MM.1S (cell line): ENCODE measurements around the gene KYAT1.

Source experiments
- DNase-seq: peaks from one replicate; pipeline ENCODE4 v3.0.0-alpha.2; 2015
- H2AFZ ChIP-seq: fragments of 300-600 bp; sonication (generic); 2 replicates; pipeline ENCODE4 v1.6.0; 2016; ENCODE audit warnings: antibody characterized with exemption, low read length
- H3F3A ChIP-seq: fragments of 300-600 bp; sonication (generic); 2 replicates; pipeline ENCODE4 v1.6.1; 2016; ENCODE audit warnings: mild to moderate bottlenecking, antibody characterized with exemption, low read length, moderate library complexity, mixed read lengths; ENCODE audit not compliant: insufficient read depth
- H3K27ac ChIP-seq: fragments of 300-600 bp; sonication (generic); 2 replicates; pipeline ENCODE4 v1.5.1; 2016; ENCODE audit warnings: mild to moderate bottlenecking, low read length
- H3K27me3 ChIP-seq: fragments of 300-600 bp; sonication (generic); replicated peaks from 2 replicates; pipeline ENCODE4 v1.6.0; 2016; ENCODE audit warnings: low read length; ENCODE audit not compliant: insufficient read depth
- H3K36me3 ChIP-seq: fragments of 300-600 bp; sonication (generic); replicated peaks from 2 replicates; pipeline ENCODE4 v1.6.1; 2016; ENCODE audit warnings: mild to moderate bottlenecking, low read length, mixed read lengths; ENCODE audit not compliant: insufficient read depth
- H3K4me1 ChIP-seq: fragments of 300-600 bp; sonication (generic); 2 replicates; pipeline ENCODE4 v1.6.1; 2016; ENCODE audit warnings: low read length, mixed read lengths
- H3K4me2 ChIP-seq: fragments of 300-600 bp; sonication (generic); 2 replicates; pipeline ENCODE4 v1.6.0; 2016; ENCODE audit warnings: low read depth, low read length
- H3K4me3 ChIP-seq: fragments of 300-600 bp; sonication (generic); 2 replicates; pipeline ENCODE4 v1.5.1; 2016; ENCODE audit warnings: low read length, mixed read lengths
- H3K79me2 ChIP-seq: fragments of 300-600 bp; sonication (generic); 2 replicates; pipeline ENCODE4 v1.6.1; 2016; ENCODE audit warnings: mixed run types, low read length, mixed read lengths
- H3K9ac ChIP-seq: fragments of 300-600 bp; sonication (generic); 2 replicates; pipeline ENCODE4 v1.6.1; 2016; ENCODE audit warnings: low read length, mixed read lengths
- H3K9me2 ChIP-seq: fragments of 300-600 bp; sonication (generic); replicated peaks from 2 replicates; pipeline ENCODE4 v1.6.1; 2016; ENCODE audit warnings: mild to moderate bottlenecking, low read length, mixed read lengths; ENCODE audit not compliant: insufficient read depth
- H3K9me3 ChIP-seq: fragments of 300-600 bp; sonication (generic); replicated peaks from 2 replicates; pipeline ENCODE4 v1.6.1; 2016; ENCODE audit warnings: mild to moderate bottlenecking, low read length, mixed read lengths; ENCODE audit not compliant: insufficient read depth
- H4K20me1 ChIP-seq: fragments of 300-600 bp; sonication (generic); 2 replicates; pipeline ENCODE4 v1.6.1; 2016; ENCODE audit warnings: mild to moderate bottlenecking, low read length, moderate library complexity, mixed read lengths; ENCODE audit not compliant: insufficient read depth
- EZH2 ChIP-seq: fragments of 300-600 bp; sonication (generic); optimal IDR thresholded peaks from 2 replicates; pipeline ENCODE3; 2017; ENCODE audit warnings: low read depth, mild to moderate bottlenecking, antibody characterized with exemption, low read length, mixed read lengths
- EZH2phosphoT487 ChIP-seq: fragments of 300-600 bp; sonication (generic); IDR thresholded peaks from 2 replicates; pipeline ENCODE4 v1.6.1; 2018; ENCODE audit warnings: antibody characterized with exemption, low read length
- TF ChIP-seq, protein P1 (sequence below): fragments of 300-600 bp; sonication (generic); IDR thresholded peaks from 2 replicates; pipeline ENCODE4 v1.5.1; 2016; ENCODE audit warnings: antibody characterized with exemption, low read length, mixed read lengths

Gene KYAT1

DNA sequence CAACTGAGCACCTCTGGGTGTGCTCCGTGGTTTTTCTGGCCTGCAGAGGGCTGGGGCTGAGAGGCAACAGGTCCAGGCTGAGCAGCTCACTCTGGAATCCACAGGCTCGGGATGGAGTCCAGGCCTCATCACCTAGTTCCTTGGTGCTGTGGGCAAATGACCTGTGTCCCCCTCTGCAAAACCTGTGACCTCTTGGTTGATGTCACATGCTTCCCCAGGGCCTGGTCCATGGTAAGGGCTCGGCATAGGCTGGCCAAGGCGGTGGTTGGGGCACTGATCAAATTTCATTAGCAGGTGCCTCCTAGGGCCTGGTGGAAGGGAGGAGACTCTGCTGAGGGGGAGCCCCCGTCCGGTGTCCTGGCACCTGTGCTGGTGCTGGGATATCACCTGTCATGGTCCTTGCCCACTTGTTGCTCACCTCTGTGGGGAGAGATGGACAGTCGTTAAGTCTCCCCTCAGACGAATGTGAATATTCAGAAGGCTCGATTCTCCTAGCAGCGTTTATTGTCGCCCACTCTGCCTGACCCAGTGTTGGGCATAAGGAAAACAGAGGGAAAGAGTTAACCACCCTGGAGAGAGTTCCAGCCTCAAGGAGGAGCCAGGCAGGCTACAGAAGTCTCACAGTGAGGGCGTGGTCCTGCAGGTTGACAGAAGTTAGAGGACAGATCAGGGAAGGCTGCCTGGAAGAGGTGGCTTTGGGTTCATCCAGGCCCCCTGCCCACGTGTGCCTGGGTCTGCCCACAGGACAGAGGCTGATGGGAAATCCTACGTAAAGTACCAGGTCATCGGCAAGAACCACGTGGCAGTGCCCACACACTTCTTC is 60.0 kb downstream of the KYAT1 start:
- Histone ChIP-seq H3K36me3 (no peaks in the 10 kb centered on the region; the same call in 1 of the 2 replicates), H2AFZ (no peak overlapping the region), H3K4me2 (no peak overlapping the region), H3K4me3 (no peak overlapping the region), H3K79me2 (peaks cover 7% of the 10 kb centered on the region), H3K9ac (no peak overlapping the region), H3K9me3 (no peaks in the 10 kb centered on the region), H3K4me1 (peaks cover 6% of the 10 kb centered on the region; the same call in 1 of the 2 replicates), H3K27me3 (no peaks in the 10 kb centered on the region), H3F3A (no peaks in the 10 kb centered on the region), H3K9me2 (no peaks in the 10 kb centered on the region), H4K20me1 (no peaks in the 10 kb centered on the region), H3K27ac (no peak overlapping the region)
- TF ChIP-seq, protein P1, sequence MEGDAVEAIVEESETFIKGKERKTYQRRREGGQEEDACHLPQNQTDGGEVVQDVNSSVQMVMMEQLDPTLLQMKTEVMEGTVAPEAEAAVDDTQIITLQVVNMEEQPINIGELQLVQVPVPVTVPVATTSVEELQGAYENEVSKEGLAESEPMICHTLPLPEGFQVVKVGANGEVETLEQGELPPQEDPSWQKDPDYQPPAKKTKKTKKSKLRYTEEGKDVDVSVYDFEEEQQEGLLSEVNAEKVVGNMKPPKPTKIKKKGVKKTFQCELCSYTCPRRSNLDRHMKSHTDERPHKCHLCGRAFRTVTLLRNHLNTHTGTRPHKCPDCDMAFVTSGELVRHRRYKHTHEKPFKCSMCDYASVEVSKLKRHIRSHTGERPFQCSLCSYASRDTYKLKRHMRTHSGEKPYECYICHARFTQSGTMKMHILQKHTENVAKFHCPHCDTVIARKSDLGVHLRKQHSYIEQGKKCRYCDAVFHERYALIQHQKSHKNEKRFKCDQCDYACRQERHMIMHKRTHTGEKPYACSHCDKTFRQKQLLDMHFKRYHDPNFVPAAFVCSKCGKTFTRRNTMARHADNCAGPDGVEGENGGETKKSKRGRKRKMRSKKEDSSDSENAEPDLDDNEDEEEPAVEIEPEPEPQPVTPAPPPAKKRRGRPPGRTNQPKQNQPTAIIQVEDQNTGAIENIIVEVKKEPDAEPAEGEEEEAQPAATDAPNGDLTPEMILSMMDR = no peak
- no peak for TF ChIP-seq EZH2
- DNase-seq = no peak

DNA sequence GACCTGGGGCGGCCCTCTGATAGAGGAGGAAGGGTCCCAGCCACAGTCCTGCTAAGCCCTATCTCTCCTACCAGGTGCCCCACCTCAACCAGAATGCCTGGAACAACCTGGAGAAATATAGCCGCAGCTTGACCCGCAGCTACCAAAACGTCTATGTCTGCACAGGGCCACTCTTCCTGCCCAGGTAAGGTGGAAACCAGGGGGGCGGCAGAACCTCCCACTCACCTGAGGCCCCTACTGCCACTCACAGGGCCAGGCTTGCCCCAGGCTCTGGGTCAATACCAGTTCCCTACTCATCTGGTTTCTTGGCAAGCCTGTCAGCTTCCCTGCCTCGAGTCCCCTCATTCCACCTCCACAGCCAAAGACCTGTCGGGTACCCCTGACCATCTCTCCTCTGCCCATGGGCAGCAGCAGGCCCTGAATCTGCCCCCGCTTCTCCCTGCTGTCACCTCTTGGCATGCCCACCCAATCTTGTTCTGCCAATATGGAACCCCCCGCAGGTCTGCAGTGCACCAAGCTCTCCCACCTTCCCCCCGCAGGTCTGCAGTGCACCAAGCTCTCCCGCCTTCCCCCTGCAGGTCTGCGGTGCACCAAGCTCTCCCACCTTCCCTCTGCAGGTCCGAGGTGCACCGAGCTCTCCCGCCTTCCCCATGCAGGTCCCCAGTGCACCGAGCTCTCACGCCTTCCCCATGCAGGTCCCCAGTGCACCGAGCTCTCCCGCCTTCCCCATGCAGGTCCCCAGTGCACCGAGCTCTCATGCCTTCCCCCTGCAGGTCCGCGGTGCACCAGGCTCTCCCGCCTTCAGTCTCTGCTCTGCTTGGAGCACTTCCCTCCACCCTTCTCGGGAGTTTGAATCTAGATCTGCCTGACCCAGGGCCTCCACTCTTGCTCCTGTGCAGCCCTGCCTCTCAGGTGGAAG is 60.8 kb downstream of the KYAT1 start:
- H2AFZ ChIP-seq = no peak overlapping the region
- peaks cover 6% of the 10 kb centered on the region; the same call in 1 of the 2 replicates for H3K4me1 ChIP-seq
- no peak overlapping the region for H3K9ac ChIP-seq
- H3K27ac ChIP-seq = no peak overlapping the region
- no peak overlapping the region for H3K4me2 ChIP-seq
- no peak overlapping the region for H3K4me3 ChIP-seq
- TF ChIP-seq EZH2 (no peak), EZH2phosphoT487 (no peak)
- TF ChIP-seq, protein P1 = no peak
- peaks cover 7% of the 10 kb centered on the region for H3K79me2 ChIP-seq
- no peaks in the 10 kb centered on the region for H3K27me3 ChIP-seq
- H3F3A ChIP-seq = no peaks in the 10 kb centered on the region
- no peaks in the 10 kb centered on the region for H4K20me1 ChIP-seq
- no peaks in the 10 kb centered on the region for H3K9me3 ChIP-seq
- no peak for DNase-seq
- no peaks in the 10 kb centered on the region; the same call in 1 of the 2 replicates for H3K36me3 ChIP-seq
- no peaks in the 10 kb centered on the region for H3K9me2 ChIP-seq

DNA sequence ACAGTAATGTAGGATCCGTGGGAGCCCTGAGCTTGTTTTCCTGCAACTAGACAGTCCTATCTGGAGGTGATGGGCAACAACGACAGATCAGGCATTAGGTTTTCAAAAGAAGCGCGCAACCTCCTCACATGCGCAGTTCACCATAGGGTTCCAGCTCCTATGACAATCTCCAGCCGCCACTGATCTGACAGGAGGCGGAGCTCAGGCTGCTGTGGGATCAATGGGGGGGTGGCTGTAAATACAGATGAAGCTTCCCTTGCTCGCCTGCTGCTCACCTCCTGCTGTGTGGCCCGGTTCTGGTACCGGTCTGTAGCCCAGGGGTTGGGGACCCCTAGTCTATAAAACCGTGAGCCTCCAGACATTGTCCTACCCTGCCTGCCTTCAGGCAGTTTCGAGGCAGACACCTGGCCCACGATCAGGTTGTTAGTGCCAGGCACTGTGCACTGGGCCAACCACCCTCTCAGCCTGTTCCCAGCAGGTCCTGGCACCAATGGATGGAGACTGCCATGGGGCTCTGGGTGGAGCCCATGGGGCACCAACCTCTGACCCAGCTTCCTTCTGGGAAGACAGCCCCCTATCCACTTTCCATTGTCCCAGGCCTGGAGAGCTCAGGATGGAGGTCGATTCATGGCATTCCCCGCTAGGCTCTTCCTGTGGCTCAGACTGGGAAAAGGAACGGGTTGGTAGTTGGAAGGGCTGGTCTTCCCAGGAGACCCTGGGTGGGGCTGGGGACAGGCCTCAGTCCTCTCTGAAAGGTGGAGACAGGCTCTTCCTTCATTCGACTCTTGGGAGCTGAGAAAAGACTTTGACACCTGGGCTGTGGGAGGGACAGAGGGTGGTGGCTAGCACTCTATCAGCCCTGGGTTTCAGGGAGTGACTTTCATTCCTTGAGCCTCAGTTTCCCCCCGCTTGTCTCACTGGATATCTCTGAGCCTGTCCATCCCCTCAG is 61.8 kb downstream of the KYAT1 start:
- Histone ChIP-seq H3K9ac (no peak overlapping the region), H3K4me3 (no peak overlapping the region), H3K36me3 (no peaks in the 10 kb centered on the region), H3F3A (no peaks in the 10 kb centered on the region), H4K20me1 (no peaks in the 10 kb centered on the region), H3K27ac (no peak overlapping the region), H3K4me1 (peaks cover 6% of the 10 kb centered on the region; the same call in 1 of the 2 replicates), H3K4me2 (no peak overlapping the region; the same call in 1 of the 2 replicates), H3K79me2 (peaks cover 7% of the 10 kb centered on the region), H3K27me3 (no peaks in the 10 kb centered on the region), H2AFZ (no peak overlapping the region), H3K9me2 (no peaks in the 10 kb centered on the region), H3K9me3 (no peaks in the 10 kb centered on the region)
- DNase-seq = no peak
- TF ChIP-seq EZH2 (no peak), EZH2phosphoT487 (no peak)
- TF ChIP-seq, protein P1 = no peak
